ENCODE data around the gene UBA5. TPM values are rescaled to one million over a fixed set of nuclear protein-coding genes. Genes with fewer than 3 reads are reported as not detected.

UBA5 gene
- total RNA-seq, 4 donors from 2014 or later: 19.3 to 27.7 (median 21.5) TPM

DNA sequence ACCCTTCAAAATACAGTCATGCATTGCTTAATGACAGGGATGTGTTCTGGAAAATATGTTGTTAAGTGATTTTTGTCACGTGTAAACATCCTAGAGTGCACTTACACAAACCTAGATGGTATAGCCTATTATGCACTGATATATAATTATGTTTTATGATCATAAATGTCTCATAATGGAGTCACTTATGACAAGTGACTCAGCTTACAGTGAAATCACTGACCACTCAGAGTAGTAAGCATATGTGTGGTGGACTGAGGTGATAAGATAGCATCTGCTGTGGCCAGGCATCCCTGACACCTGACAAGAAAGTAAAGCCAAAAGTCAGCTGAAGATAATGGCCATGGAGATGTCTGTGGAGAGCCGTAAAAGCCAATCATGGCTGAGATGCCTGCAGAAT lies 5.9 kb upstream of the UBA5 start:
- H3K4me1 ChIP-seq: peaks cover 11 to 18% of the 10 kb centered on the region in 2 donors
- H3K27ac ChIP-seq: no peak overlapping the region
- no peak overlapping the region for H3K4me3 ChIP-seq
- H3K36me3 ChIP-seq: no peaks in the 10 kb centered on the region
- DNase-seq (no peak), ATAC-seq (no peak)
- H3K27me3 ChIP-seq: no peaks in the 10 kb centered on the region
- in situ Hi-C loops (cut with MboI; ENCODE audit: low sequenced_read_pairs in 4 of 4): no loop called here
- intact Hi-C loops (cut with DNase I; ENCODE audit: low total_unique reads): no loop called here
- no peak for TF ChIP-seq POLR2A (IDR thresholded peaks at IDR 0.05)
- TF ChIP-seq, protein P1, sequence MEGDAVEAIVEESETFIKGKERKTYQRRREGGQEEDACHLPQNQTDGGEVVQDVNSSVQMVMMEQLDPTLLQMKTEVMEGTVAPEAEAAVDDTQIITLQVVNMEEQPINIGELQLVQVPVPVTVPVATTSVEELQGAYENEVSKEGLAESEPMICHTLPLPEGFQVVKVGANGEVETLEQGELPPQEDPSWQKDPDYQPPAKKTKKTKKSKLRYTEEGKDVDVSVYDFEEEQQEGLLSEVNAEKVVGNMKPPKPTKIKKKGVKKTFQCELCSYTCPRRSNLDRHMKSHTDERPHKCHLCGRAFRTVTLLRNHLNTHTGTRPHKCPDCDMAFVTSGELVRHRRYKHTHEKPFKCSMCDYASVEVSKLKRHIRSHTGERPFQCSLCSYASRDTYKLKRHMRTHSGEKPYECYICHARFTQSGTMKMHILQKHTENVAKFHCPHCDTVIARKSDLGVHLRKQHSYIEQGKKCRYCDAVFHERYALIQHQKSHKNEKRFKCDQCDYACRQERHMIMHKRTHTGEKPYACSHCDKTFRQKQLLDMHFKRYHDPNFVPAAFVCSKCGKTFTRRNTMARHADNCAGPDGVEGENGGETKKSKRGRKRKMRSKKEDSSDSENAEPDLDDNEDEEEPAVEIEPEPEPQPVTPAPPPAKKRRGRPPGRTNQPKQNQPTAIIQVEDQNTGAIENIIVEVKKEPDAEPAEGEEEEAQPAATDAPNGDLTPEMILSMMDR (IDR thresholded peaks at IDR 0.05 in 4 of 5, conservative IDR thresholded peaks at IDR 0.05 in 1 of 5): no peak
- H3K9me3 ChIP-seq: no peaks in the 10 kb centered on the region

DNA sequence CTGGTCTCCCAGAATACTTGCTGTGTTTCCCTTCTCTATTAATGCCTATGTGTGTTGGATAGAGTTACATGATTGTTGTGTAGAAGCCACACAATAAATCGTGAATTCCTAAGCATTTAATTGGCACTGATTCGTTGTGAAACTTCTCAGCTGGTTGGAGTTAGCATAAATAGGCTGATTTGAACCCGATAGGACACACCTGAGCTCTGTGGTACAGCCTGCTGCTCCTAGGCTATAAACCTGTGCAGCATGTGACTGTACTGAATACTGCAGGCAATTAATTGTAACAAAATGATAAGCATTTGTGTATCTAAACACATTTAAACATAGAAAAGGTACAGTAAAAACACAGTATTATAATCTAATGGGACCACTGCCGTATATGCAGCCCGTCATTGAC lies 5.4 kb upstream of the UBA5 start:
- ATAC-seq (no peak), DNase-seq (no peak)
- Histone ChIP-seq H3K9me3 (no peaks in the 10 kb centered on the region), H3K27ac (no peak overlapping the region), H3K36me3 (no peaks in the 10 kb centered on the region), H3K4me3 (no peak overlapping the region), H3K4me1 (peaks cover 11 to 18% of the 10 kb centered on the region in 2 donors), H3K27me3 (no peaks in the 10 kb centered on the region)
- in situ Hi-C loops (cut with MboI; ENCODE audit: low sequenced_read_pairs in 4 of 4): no loop called here
- TF ChIP-seq POLR2A (IDR thresholded peaks at IDR 0.05): no peak
- TF ChIP-seq, protein P1 (IDR thresholded peaks at IDR 0.05 in 4 of 5, conservative IDR thresholded peaks at IDR 0.05 in 1 of 5): no peak
- intact Hi-C loops (cut with DNase I; ENCODE audit: low total_unique reads): no loop called here

DNA sequence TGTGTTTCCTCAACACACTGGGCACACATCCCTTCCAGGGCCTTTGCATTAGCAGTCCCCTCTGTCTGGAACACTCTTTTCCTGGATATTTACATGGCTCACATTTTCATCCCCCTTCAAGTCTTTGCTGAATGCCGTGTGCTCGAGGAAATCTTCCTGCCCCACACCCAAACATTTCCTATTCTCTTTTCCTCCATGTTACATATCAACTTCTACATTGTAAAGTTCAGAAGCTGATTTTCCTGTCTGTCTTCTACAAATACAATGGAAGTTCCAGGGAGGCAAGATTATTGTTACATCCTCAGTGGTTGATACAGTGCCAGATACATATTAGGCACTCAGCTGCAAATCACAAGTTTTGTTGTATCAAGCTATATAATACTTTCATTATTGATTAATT lies 4.7 kb upstream of the UBA5 start:
- DNase-seq (no peak), ATAC-seq (no peak)
- intact Hi-C loops (cut with DNase I; ENCODE audit: low total_unique reads) (no loop called here), in situ Hi-C loops (cut with MboI; ENCODE audit: low sequenced_read_pairs in 4 of 4) (no loop called here)
- Histone ChIP-seq H3K4me1 (peaks cover 11 to 18% of the 10 kb centered on the region in 2 donors), H3K4me3 (no peak overlapping the region), H3K9me3 (no peaks in the 10 kb centered on the region), H3K36me3 (no peaks in the 10 kb centered on the region), H3K27ac (no peak overlapping the region), H3K27me3 (no peaks in the 10 kb centered on the region)
- TF ChIP-seq, protein P1 (IDR thresholded peaks at IDR 0.05 in 4 of 5, conservative IDR thresholded peaks at IDR 0.05 in 1 of 5): no peak
- TF ChIP-seq POLR2A (IDR thresholded peaks at IDR 0.05): no peak

DNA sequence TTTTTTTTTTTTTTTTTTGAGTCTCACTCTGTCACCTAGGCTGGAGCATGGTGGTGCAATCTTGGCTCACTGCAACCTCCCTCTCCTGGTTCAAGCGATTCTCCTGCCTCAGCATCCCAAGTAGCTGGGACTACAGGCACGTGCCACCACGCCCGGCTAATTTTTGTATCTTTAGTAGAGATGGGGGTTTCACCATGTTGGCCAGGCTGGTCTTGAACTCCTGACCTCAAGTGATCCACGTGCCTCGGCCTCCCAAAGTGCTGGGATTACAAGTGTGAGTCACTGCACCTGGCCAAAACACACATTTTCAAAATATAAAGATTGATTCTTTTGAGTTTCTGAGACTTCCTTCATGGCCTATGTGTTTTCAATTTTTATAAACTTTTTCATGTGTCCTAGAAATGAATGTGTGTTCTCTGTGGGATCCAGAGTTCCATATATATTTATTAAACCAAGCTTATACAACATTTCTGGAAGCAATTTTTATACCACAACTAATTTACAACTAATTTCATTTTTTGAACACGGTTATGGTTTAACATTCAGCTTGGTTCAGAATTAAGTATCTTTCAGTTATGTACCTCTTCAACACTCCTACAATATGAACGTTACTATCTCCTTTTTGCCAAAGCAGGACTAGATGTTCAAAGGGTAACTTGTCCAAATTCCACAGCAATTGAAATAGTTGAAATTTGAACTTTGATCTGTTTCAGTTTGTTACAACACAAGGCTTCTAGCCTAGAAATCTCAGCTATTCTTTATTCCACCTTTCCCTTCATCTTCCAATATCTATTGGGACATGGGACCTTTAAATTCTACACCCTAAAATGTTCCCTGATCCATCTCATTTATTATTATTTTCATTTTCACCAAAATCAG lies 2.0 kb upstream of the UBA5 start:
- ATAC-seq (no peak), DNase-seq (no peak)
- H3K4me1 ChIP-seq: peaks cover 29 to 33% of the 10 kb centered on the region in 2 donors
- no peaks in the 10 kb centered on the region for H3K27me3 ChIP-seq
- intact Hi-C loops (cut with DNase I; ENCODE audit: low total_unique reads) (no loop called here), in situ Hi-C loops (cut with MboI; ENCODE audit: low sequenced_read_pairs in 4 of 4) (no loop called here)
- H3K36me3 ChIP-seq: no peaks in the 10 kb centered on the region
- TF ChIP-seq POLR2A (IDR thresholded peaks at IDR 0.05): no peak
- TF ChIP-seq, protein P1 (IDR thresholded peaks at IDR 0.05 in 4 of 5, conservative IDR thresholded peaks at IDR 0.05 in 1 of 5): no peak
- peak overlapping the region in 3 of 4 donors; percentile 77 to 88 (median 77) for H3K4me3 ChIP-seq
- peak overlapping the region in 3 of 4 donors; percentile 87 to 91 (median 89) for H3K27ac ChIP-seq
- no peaks in the 10 kb centered on the region for H3K9me3 ChIP-seq

Data from gastrocnemius medialis (tissue), 4 donors.